Effector memory CD4-positive, alpha-beta T cell (primary cell): ENCODE results near the gene F13A1.

Experiments
- DNase-seq, 3 donors: peaks; one replicate each; pipeline ENCODE4 v3.0.0-alpha.2; 2020
- H3K27ac ChIP-seq: 2 replicates; pipeline ENCODE4 v1.7.0; 2013; ENCODE audit warnings: mild to moderate bottlenecking, low read length, moderate library complexity; ENCODE audit not compliant: insufficient read depth, poor library complexity, severe bottlenecking
- H3K27me3 ChIP-seq: replicated peaks from 2 replicates; pipeline ENCODE4 v1.7.0; 2013; ENCODE audit warnings: mild to moderate bottlenecking, low read length; ENCODE audit not compliant: insufficient read depth, control insufficient read depth, poor library complexity, severe bottlenecking
- H3K36me3 ChIP-seq: 2 replicates; pipeline ENCODE4 v1.7.0; 2013; ENCODE audit warnings: mild to moderate bottlenecking, low read length, moderate library complexity; ENCODE audit not compliant: control insufficient read depth, insufficient read depth
- H3K4me1 ChIP-seq: 2 replicates; pipeline ENCODE4 v1.7.0; 2013; ENCODE audit warnings: low read length, mild to moderate bottlenecking; ENCODE audit not compliant: control insufficient read depth, insufficient read depth, poor library complexity, severe bottlenecking
- H3K4me3 ChIP-seq: 2 replicates; pipeline ENCODE4 v1.7.0; 2013; ENCODE audit warnings: low read length, low read depth, mild to moderate bottlenecking; ENCODE audit not compliant: insufficient read depth, poor library complexity, severe bottlenecking
- H3K9me3 ChIP-seq: 2 replicates; pipeline ENCODE4 v1.7.0; 2013; ENCODE audit warnings: mild to moderate bottlenecking, low read length, moderate library complexity; ENCODE audit not compliant: control insufficient read depth
- total RNA-seq, 3 donors: gene quantifications; one replicate each; lab custom pipeline; 2026; lab: John Stamatoyannopoulos, UW

Gene F13A1
- total RNA-seq: 0 to 0.77 (median 0.17) reads per million in 3 donors

DNA sequence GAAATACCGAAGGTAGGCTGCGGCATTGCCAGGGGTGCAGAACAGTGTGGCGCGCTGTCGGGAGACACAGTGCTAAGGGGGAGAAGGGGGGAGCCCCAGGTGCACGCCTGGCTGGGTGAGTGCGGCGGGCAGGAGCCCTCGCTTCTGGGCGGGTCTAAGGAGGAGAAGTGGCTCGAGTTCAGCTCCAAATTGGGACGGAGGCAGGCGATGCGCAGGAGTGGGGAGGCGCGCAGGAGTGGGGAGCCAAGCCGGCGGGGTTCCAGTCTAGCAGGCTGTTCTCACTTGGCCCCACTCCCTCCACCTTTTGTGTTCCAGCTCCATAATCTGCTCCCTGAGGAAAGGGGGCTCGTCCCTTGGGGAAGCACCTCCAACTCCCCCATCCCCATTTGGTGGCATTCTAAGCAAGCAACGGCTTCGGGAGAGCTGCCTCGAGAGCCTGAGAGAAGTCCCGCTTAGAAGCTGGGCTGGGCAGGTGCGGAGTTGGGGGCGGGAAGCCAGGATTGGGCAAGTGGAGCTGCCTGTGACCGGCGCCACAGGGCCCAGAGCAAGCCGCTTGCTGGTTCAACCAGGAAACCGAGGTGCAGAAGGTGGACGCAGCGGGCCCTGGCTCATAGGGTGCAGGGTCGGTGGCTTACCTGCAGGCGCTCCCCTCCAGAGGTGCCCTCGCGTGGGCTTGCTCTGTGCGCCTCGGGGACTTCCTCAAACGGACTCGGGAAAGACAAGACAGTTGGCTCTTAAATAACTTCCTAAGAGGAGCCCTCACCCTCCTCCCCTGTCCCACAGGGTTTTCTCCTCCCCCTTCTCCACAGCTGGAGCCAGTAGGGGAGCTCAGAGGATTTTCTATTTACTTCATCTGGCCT, at the start of gene F13A1:
Gene F13A1 (minus strand): TSS at position 711 of the 860 bp plus-strand sequence. CDS start 1,998 bp downstream, outside the sequence.
- Histone ChIP-seq H3K9me3 (no peaks in the 10 kb centered on the region), H3K4me3 (no peak within 1 kb of the TSS), H3K36me3 (no peaks in the 10 kb centered on the region), H3K27me3 (no peaks in the 10 kb centered on the region), H3K4me1 (no peaks in the 10 kb centered on the region), H3K27ac (no peak within 1 kb of the TSS)
- DNase-seq: no peak

- Histone ChIP-seq H3K4me1 (no peaks in the 10 kb centered on the region), H3K4me3 (no peak overlapping the region), H3K27ac (no peak overlapping the region), H3K27me3 (no peaks in the 10 kb centered on the region), H3K9me3 (no peaks in the 10 kb centered on the region), H3K36me3 (no peaks in the 10 kb centered on the region)
- no peak for DNase-seq
Measured at GRCh38 chr6:6368684-6369052, 48.2 kb upstream of the F13A1 start.

- H3K36me3 ChIP-seq: no peaks in the 10 kb centered on the region
- no peak for DNase-seq
- no peak overlapping the region for H3K27ac ChIP-seq
- no peaks in the 10 kb centered on the region for H3K4me1 ChIP-seq
- H3K9me3 ChIP-seq: no peaks in the 10 kb centered on the region
- no peak overlapping the region for H3K4me3 ChIP-seq
- H3K27me3 ChIP-seq: no peaks in the 10 kb centered on the region
Measured at GRCh38 chr6:6368040-6368683, 47.7 kb upstream of the F13A1 start.

GRCh38 chr6:6366803-6367202, 46.3 kb upstream of the F13A1 start:
- Histone ChIP-seq H3K27me3 (no peaks in the 10 kb centered on the region), H3K36me3 (no peaks in the 10 kb centered on the region), H3K27ac (no peak overlapping the region), H3K9me3 (no peaks in the 10 kb centered on the region), H3K4me1 (no peaks in the 10 kb centered on the region), H3K4me3 (no peak overlapping the region)
- DNase-seq: no peak

DNA sequence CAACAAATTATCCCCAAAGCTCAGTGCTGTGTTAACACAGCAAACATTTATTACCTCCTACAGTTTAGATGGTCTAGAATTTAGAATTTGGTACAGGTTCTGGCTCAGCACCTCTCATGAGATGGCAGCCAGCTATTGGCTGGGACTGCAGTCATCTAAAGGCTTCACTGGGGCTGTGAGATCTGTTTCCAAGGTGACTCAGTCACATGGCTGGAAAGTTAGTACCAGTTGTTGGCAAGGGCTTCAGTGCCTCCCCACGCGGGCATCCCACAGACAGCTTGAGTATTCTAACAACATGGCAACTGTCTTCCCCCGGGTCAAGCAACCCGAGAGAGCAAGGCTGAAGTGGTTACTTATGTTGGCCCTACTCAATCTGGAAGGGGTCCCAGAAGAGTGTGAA, 44.8 kb upstream of the F13A1 start:
- H3K27me3 ChIP-seq: no peaks in the 10 kb centered on the region
- H3K4me3 ChIP-seq: no peak overlapping the region
- no peak overlapping the region for H3K27ac ChIP-seq

DNA sequence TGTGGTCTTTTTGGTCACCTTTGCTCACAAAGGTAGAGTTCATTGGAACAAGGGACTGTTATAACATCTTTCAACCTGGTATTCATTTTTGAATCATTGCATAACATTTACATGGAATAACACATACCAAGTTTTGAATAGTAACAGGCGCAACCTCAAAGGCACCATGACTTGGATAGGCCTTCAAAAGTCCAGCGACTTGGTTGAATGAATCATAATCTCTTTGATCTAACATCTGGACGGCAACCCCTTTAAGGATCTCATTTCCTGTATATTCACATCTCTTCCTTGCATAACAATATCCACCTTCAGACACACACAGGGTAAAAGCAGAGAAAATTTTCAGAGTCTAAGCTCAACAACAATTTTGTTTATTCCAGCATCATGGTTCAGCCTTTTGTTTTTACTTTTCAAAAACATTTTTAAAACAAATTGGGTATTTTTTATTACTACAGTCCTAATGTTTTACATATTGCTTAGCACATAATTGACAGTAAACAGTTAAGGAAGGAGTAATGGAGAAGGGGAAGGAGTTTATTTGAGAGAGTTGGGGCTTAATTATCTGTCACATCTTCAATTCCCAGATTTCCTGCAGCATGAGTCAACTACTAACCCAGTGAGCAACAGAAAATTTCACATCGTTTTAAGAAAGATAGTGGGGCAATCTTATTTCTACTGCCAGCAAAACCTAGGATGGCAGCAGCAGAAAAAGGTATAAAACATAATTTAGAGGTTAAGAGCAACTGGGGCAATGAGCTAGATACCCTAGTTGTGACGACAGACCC, 41.8 kb upstream of the F13A1 start:
- Histone ChIP-seq H3K36me3 (no peaks in the 10 kb centered on the region), H3K27me3 (no peaks in the 10 kb centered on the region), H3K4me3 (no peak overlapping the region), H3K9me3 (no peaks in the 10 kb centered on the region), H3K4me1 (no peaks in the 10 kb centered on the region), H3K27ac (no peak overlapping the region)
- DNase-seq: no peak

More for the DNA sequence above, 44.8 kb upstream of the F13A1 start:
- no peak for DNase-seq
- Histone ChIP-seq H3K4me1 (no peaks in the 10 kb centered on the region), H3K9me3 (no peaks in the 10 kb centered on the region), H3K36me3 (no peaks in the 10 kb centered on the region)

GRCh38 chr6:6357530-6357929, 37.1 kb upstream of the F13A1 start:
- Histone ChIP-seq H3K4me3 (no peak overlapping the region), H3K27me3 (no peaks in the 10 kb centered on the region), H3K27ac (no peak overlapping the region), H3K4me1 (no peaks in the 10 kb centered on the region), H3K36me3 (no peaks in the 10 kb centered on the region), H3K9me3 (no peaks in the 10 kb centered on the region)
- DNase-seq: no peak

DNA sequence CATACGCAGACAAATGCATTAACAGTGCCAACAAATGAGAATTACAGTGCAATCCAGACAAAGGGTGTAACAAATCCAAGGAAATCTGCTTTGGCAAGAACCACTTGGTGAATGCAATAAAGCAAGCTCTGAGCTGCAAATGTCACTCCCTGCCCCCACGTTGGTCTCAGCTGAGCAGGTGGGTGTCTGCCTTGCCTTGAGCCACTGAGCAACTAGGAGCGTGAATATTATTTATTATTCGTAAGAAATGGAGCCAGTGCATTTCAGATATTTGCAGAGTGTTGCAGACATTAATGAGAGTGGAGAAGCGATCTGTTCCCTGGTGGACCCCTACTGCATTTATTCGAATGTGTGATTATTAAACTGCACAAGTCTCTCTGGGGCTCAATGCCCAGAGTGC, 36.6 kb upstream of the F13A1 start:
- Histone ChIP-seq H3K4me1 (no peaks in the 10 kb centered on the region), H3K27me3 (no peaks in the 10 kb centered on the region), H3K9me3 (no peaks in the 10 kb centered on the region), H3K36me3 (no peaks in the 10 kb centered on the region), H3K27ac (no peak overlapping the region), H3K4me3 (no peak overlapping the region)
- DNase-seq: no peak

DNA sequence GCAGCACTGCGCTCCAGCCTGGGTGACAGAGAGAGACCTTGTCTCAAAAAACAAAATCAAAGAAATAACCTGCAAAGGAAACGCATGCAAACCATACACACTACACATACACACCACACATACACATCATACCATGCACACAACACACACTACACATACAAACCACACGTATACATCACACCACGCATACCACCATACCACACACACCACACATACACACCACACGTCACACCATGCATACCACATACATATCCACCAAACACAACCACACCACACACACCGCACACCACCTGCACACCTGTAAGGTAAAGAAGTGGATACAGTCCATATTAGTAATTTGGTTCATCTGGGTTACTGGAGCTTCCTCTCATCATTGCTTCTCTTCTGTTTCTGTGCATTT, 32.3 kb upstream of the F13A1 start:
- no peaks in the 10 kb centered on the region for H3K9me3 ChIP-seq
- H3K36me3 ChIP-seq: no peaks in the 10 kb centered on the region
- DNase-seq: no peak
- no peaks in the 10 kb centered on the region for H3K4me1 ChIP-seq
- H3K27me3 ChIP-seq: no peaks in the 10 kb centered on the region
- H3K27ac ChIP-seq: no peak overlapping the region
- H3K4me3 ChIP-seq: no peak overlapping the region
